AG04450 (cell line): ENCODE results near the gene EGFL8. TPM values are rescaled to one million over a fixed set of nuclear protein-coding genes. Genes with fewer than 3 reads are reported as not detected.
"Not testable (repeated sequence)": the region's sequence is repeated elsewhere in the genome, so short reads cannot be mapped to it uniquely, and the experiment has no call there.

ENCODE experiments used
- CTCF ChIA-PET: fragments of 300-600, 350-600 bp; formaldehyde crosslinking; extraction: SDS; loops from one replicate; lab custom pipeline; 2022; ENCODE audit warnings: antibody characterized with exemption, inconsistent platforms; lab: Charles Lee
- POLR2A ChIA-PET: fragments of 350-600 bp; formaldehyde crosslinking; extraction: SDS; loops from one replicate; lab custom pipeline; 2021; ENCODE audit warnings: antibody characterized with exemption, inconsistent platforms; lab: Yijun Ruan, JAX
- DNase-seq: peaks from one replicate; pipeline ENCODE4 v3.0.0-alpha.2; 2011; ENCODE audit warnings: low read depth, low spot score
- H3K27ac ChIP-seq: one replicate; pipeline ENCODE4 v1.5.1; 2012; ENCODE audit warnings: low read depth, low read length, control low read depth
- H3K27me3 ChIP-seq: one replicate; pipeline ENCODE4 v1.6.0; 2012; ENCODE audit warnings: low read length; ENCODE audit not compliant: control insufficient read depth, insufficient read depth
- H3K4me3 ChIP-seq: 2 replicates; pipeline ENCODE4 v1.5.1; 2011; ENCODE audit warnings: mild to moderate bottlenecking, low read depth, low read length, control low read depth
- H3K9me3 ChIP-seq: 2 replicates; pipeline ENCODE4 v1.5.1; 2012; ENCODE audit warnings: low read length; ENCODE audit not compliant: control insufficient read depth, insufficient read depth
- CTCF ChIP-seq: IDR thresholded peaks from 2 replicates; pipeline ENCODE4 v1.5.1; 2011; ENCODE audit warnings: low read depth, low read length, control low read depth, inconsistent platforms
- polyA plus RNA-seq: library from polyadenylated mRNA; depleted of rRNA; stranded (reverse); fragments of >200 nt; gene quantifications from 2 replicates; pipeline ENCODE4 v1.2.3, GENCODE V29; 2011

Gene EGFL8
- polyA plus RNA-seq, 1 experiment = 2.8 TPM

- ChIA-PET POLR2A (no interaction called here), CTCF (no interaction called here)
- H3K4me3 ChIP-seq = no peak overlapping the region
- no peak for TF ChIP-seq CTCF
- no peak for DNase-seq
- peaks cover 4% of the 10 kb centered on the region for H3K27me3 ChIP-seq
- H3K27ac ChIP-seq = no peak overlapping the region
- H3K9me3 ChIP-seq = no peaks in the 10 kb centered on the region
Observed at GRCh38 chr6:32210191-32210601, 45.8 kb downstream of the EGFL8 start.

- H3K4me3 ChIP-seq, CTCF ChIA-PET, H3K27me3 ChIP-seq, H3K27ac ChIP-seq, H3K9me3 ChIP-seq, DNase-seq, POLR2A ChIA-PET: not testable (repeated sequence)
Observed at GRCh38 chr6:32211432-32211831, 47.0 kb downstream of the EGFL8 start.

GRCh38 chr6:32212076-32212760 is 47.8 kb downstream of the EGFL8 start:
- Histone ChIP-seq H3K27ac (no peak overlapping the region), H3K4me3 (no peak overlapping the region), H3K27me3 (peaks cover 3% of the 10 kb centered on the region), H3K9me3 (no peaks in the 10 kb centered on the region)
- ChIA-PET POLR2A (no interaction called here), CTCF (no interaction called here)
- no peak for DNase-seq
- no peak for TF ChIP-seq CTCF

- POLR2A ChIA-PET = no interaction called here
- DNase-seq = no peak
- CTCF ChIA-PET = no interaction called here
Observed at GRCh38 chr6:32213649-32214048, 49.3 kb downstream of the EGFL8 start.

GRCh38 chr6:32214126-32214525 is 49.7 kb downstream of the EGFL8 start:
- peaks cover 16% of the 10 kb centered on the region for H3K27me3 ChIP-seq
- POLR2A ChIA-PET = no interaction called here
- TF ChIP-seq CTCF = no peak

More at GRCh38 chr6:32213649-32214048, 49.3 kb downstream of the EGFL8 start:
- no peak for TF ChIP-seq CTCF
- H3K4me3 ChIP-seq = no peak overlapping the region
- H3K27me3 ChIP-seq = peaks cover 11% of the 10 kb centered on the region
- H3K9me3 ChIP-seq = no peaks in the 10 kb centered on the region
- H3K27ac ChIP-seq = no peak overlapping the region

More at GRCh38 chr6:32214126-32214525, 49.7 kb downstream of the EGFL8 start:
- DNase-seq = no peak
- CTCF ChIA-PET = no interaction called here
- no peak overlapping the region for H3K4me3 ChIP-seq
- no peak overlapping the region for H3K27ac ChIP-seq
- H3K9me3 ChIP-seq = no peaks in the 10 kb centered on the region
